GM19193 (cell line): ENCODE data around the gene PSEN2.

ENCODE experiments used
- POLR2A ChIP-seq: IDR thresholded peaks from 4 replicates; pipeline ENCODE4 v1.6.1; 2011; ENCODE audit not compliant: insufficient read depth, insufficient read length; ENCODE audit errors: extremely low read depth

Gene PSEN2

DNA sequence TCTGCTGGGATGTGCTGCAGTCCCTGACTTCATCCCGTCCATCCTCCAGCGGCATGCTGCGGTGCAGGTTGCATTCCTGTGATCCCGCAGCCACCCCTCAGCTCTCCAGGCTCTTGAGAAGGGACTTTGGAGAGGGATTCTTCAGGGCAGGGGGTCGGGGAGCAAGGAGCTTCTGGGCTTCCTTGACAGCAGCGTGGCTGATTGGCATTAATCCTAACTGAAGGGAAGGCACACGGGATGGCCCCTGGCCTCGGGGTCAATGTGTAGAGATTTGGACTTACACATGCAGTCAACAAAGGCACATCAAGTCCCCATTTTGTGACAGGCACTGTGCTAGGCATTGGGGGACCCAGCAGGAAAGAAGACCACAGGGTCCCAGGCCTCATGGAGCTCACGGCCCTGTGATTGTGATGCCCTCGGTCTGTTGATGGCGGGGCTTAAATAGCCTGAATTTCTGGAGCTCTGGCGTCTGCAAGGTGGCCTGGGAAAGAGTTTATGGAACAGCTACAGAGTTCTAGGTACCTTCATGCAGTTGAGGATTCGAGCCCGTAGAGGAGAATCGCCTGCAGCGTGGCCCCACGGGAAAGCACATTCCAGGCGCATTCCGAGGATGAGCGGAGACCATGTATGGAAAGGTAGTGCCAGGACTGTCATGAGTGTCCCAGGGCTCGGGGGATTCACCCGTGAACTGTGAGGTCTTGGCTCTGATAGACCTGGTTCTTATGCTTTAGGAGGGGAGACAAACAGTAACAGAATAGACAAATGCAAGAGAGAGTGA, 20.1 kb downstream of the PSEN2 start:
- no peak for TF ChIP-seq POLR2A

DNA sequence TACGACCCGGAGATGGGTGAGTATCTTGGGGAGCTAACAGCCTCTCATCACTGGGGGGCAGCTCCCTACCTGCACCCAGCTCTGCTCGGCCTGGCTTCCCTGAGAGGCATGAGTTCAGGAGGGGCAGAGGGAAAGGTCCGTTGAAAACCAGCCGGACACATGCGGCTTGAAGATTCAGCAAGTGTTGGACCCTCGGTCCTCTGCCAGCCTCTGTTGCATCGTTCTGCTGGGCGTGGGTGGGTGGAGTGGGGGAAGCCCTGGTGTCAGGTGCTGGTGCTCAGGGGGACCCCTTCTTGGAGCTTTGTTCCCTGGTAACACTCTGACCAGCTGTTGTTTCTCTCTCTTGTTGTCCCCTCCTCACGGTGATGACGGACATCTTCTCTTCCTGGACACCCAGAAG, 20.9 kb downstream of the PSEN2 start:
- TF ChIP-seq POLR2A: no peak

DNA sequence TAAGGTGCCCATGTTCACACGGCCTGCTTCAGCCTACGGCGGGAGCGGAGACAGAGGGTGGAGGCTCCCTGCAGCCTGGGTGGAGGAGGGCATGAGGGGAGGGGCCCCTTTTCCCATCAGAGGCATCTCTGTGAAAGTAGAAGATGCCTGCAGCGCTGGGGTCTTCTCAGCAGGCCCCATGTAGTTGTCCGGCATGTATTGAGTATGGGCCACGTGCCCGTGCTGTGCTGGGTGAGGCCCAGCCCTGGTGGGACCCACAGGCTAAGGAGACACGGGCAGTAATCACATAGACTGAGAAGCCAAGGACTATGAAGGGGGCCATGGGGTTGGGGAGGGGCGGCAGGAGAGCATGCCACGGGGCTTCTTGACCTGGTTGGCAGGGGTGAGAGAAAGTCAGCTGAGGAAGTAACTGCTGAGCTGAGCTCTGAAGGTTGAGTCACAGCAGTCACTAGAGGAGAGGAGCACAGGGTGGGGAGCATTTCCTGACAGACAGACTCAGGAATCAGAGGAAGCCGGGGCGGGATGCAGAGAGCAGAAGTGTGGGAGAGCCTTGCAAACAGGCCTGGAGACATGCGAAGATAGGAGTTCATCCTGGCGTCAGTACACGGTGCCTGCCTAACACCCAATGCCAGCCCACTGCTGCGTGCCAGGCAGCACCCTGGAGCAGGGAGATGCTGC, 21.6 kb downstream of the PSEN2 start:
- no peak for TF ChIP-seq POLR2A

DNA sequence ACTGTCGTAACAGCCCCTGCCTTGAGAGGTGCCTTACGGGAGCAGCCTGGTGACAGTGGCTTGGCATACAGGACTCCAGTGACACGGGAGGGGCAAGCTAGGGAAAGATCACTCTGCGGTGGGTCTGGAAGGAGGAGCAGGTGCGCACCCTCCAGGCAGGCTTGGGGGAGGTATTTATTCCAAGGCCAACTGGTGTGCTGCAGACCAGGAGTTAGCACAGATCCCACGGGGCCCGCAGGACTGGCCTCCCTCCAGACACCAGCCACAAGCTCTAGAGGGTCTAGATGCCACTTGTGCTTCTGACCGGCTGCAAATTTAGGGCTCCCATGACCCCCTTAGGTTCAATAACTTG, 22.1 kb downstream of the PSEN2 start:
- TF ChIP-seq POLR2A: no peak

DNA sequence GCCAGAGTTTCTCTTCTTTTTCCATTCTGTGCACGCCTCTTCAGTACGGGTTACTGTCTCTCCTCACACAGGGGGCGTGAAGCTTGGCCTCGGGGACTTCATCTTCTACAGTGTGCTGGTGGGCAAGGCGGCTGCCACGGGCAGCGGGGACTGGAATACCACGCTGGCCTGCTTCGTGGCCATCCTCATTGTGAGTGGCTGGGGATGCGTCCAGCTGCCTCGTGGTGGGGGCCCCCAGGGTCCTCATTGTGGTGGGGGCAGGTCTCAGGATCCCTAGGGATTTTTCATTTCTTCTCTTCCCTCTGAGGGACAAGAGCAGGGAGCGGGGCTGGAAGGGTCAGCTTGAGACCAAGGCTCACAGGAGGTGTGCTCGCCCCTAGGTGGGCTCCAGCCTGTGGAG, 23.5 kb downstream of the PSEN2 start:
- TF ChIP-seq POLR2A: no peak

DNA sequence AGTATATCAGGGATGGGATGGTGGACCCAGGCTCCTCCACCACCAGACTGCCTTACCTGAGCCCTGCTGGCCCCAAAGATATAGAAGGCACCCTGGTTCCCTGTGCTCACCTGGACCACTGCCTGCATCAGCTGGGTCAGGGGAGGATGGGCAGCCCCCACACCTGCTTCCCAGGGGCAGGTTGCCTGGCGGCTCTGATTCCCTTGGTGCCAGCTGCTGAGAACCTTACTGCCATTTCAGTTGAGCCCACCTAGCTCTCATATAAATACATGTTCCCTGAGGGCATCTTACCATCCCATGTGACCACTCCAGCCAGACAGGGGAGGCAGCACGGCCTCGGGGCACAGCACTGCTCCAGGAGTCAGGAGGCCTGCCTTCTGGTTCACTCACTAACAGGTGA, 24.4 kb downstream of the PSEN2 start:
- TF ChIP-seq POLR2A: no peak

DNA sequence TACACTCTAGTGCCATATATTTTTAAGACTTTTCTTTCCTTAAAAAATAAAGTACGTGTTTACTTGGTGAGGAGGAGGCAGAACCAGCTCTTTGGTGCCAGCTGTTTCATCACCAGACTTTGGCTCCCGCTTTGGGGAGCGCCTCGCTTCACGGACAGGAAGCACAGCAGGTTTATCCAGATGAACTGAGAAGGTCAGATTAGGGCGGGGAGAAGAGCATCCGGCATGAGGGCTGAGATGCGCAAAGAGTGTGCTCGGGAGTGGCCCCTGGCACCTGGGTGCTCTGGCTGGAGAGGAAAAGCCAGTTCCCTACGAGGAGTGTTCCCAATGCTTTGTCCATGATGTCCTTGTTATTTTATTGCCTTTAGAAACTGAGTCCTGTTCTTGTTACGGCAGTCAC, 25.2 kb downstream of the PSEN2 start:
- no peak for TF ChIP-seq POLR2A

DNA sequence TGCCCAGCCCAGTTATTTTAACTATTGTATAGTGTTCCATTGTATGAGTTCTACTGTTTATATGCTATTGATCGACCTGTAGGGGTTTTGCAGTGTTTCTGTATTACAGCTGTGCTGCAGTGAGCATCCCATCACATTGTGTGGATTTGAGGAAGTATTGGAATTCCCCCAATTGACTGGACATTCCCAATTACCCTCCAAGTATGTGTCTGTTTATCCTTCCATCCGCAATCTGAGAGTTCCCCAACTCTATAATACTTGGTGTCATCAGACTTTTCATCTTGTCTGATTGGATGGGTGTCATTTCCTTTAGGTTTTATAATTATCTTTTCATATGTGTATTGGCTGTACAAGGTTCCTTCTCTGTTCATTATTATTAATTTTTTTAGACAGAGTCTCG, 27.8 kb downstream of the PSEN2 start:
- TF ChIP-seq POLR2A: no peak

DNA sequence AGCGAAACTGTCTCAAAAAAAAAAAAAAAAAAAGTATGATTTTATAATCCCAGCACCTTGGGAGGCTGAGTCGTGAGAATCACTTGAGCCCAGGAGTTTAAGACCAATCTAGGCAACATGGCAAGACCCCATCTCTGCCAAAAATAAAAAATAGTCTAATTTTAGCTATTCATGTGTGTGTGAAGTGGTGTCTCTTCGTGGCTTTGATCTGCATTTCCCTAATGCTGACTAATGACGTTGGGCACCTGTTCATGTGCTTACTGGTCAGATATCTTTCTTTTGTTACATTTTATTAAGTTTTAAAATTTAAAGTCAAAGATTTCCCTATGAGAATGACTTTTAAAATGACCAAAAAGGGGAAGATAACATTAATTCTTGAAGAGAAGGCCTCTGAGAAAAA, 31.0 kb downstream of the PSEN2 start:
- no peak for TF ChIP-seq POLR2A

DNA sequence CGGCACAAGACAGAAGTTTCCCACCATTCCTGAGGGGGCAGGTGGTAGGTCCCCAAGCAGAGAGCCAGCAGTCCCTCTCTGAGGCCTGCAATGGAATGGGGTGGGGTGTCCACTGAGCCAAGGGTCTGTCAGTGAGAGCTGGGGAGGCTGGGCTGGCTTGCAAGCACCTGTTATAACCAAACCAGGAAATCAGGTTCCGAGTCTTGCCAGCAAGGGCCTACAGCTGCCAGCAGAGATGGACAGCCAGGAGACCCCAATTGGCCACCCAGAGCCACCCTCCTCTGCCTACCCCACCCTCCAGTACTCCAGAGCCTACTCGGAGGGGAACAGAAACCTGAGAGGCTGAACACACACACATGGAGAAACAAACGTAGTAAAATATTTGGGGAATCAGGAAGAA, 32.2 kb downstream of the PSEN2 start:
- no peak for TF ChIP-seq POLR2A

DNA sequence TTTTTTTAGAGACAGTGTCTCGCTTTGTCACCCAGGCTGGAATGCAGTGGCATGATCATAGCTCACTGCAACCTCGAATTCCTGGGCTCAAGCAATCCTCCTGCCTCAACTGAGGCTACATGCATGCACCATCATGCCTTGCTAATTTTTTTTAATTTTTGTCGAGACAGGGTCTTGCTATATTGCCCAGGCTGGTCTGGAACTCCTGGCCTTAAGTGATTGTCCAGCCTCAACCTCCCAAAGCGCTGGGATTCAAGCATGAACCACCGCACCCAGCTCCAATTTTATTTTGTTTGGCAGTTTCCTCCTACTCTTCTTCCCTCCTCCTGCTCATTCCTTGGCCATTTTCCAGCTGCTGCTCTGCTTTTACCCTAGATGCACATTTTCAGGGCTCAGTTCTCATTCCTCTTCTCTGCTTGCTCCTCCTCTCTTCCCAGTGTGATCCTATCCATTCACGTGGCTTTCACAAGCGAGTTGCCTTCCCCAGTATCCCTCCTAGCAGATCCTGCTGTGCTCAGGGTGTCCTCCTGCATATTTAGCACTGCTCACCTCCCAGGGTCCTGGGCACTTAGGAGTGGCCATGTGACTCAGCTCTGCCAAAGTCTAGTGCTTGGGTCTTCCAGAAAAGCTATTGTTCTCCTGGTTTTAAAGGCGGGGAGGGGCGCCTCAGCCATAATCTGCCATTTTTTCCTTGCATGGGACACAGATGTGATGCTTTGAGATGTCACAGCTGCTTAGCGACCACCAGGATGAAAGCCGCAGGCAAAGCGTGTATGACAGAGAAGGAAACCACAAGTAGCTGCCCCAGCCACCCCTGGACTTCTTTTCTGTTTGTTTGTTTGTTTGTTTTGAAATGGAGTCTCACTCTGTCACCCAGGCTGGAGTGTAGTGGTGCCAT, 33.7 kb downstream of the PSEN2 start:
- TF ChIP-seq POLR2A: no peak

DNA sequence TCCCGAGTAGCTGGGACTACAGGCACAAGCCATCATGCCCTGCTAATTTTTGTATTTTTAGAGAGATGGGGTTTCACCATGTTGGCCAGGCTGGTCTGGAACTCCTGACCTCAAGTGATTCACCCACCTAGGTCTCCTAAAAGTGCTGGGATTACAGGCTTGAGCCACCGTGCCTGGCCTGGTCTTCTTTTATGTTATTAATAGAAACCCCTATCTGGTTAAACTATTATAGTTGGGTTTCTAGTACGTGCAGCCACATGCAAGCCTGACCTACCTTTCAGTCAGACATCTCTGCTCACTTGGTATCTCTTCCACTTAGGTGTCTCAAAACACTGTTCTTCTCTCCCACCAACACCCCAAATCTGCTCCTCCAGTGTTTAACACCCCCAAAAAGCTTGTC, 34.4 kb downstream of the PSEN2 start:
- no peak for TF ChIP-seq POLR2A

DNA sequence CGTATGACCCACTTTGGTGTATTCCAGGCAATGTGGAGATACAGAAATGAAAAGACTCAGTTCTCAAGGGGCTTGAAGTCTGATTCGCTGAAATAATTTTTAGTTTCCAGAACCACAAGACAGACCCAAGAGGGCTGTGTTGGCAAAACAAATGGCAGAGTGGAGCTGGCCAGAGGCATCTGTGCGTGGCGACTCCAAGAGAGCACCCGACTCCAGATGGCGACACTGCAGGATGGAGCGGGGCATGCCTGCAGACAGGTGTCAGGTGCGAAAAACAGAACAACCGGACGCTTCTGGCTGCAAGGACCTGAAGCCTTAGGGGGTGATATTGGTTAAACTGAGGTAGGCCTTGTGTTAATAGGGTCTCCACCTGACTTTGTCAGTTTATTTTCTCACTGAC, 38.0 kb downstream of the PSEN2 start:
- TF ChIP-seq POLR2A: no peak

DNA sequence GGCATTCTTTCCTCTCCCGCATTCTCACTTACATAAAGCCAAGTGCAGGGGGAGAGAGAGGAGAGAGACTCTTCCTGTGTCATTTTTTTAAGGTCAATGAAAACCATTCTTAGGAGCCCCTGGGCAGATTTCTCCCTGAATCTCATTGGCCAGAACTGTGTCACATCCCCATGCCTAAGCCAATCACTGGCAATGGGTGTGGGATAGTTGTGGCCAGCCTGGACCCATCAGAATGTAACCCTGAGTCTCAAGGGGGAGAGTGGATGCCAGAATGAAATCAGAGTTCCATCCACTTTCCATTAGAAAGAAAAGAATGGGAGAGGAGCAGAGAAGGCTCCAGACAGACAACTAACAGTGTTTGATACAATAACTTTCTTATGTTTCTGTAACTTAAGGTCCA, 38.5 kb downstream of the PSEN2 start:
- no peak for TF ChIP-seq POLR2A

DNA sequence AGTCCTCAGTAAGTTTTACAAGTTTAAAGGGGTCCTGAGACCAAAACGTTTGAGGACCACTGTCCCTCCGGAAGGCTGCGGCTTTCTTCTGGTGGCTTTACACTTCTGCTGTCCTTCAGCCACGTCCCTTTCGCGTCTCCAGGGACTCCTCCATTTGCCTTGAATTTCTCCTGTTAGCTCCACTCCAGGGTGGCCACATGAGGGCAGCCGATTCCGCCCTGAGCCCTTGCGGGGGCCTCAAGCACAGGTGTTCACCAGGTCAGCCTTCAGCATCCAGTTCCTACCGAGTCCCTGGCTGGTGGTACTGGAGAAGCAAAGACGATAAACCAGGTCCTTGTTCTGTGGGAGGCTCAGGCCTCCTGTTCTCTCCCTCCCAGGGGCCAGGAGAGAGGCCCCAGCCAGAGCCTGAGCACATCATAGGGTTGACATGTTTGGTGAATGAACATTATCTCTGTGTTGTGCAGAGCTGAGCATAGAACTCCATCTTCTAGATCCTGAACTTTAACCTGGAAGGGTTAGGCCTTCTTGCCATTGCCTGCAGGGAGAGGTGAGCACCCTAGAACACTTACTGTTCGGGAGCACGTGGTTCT, 42.3 kb downstream of the PSEN2 start:
- no peak for TF ChIP-seq POLR2A
